Activated CD4-positive, alpha-beta T cell treated with anti-CD3 and anti-CD28 coated beads, Interleukin-2, Interleukin-4, amounts not matched to agents 100 ng/mL and 50 ng/mL, durations not matched to agents 16 hours and 8 hours (primary cell): ENCODE measurements around the gene IFITM2.

ENCODE experiments used
- DNase-seq: peaks from one replicate; pipeline ENCODE4 v3.0.0-alpha.2; 2020; ENCODE audit warnings: low spot score

IFITM2 gene

GRCh38 chr11:281486-282161 lies 26.0 kb upstream of the IFITM2 start:
- no peak for DNase-seq

GRCh38 chr11:282171-282570 lies 25.4 kb upstream of the IFITM2 start:
- DNase-seq, result no peak

GRCh38 chr11:282630-283360 lies 24.8 kb upstream of the IFITM2 start:
- no peak for DNase-seq

GRCh38 chr11:283405-284104 lies 24.1 kb upstream of the IFITM2 start:
- no peak for DNase-seq

- DNase-seq, result no peak
These were observed 23.3 kb upstream of the IFITM2 start for GRCh38 chr11:284105-285020.

- no peak for DNase-seq
These were observed 22.4 kb upstream of the IFITM2 start for GRCh38 chr11:285021-285893.

- no peak for DNase-seq
These were observed 21.8 kb upstream of the IFITM2 start for GRCh38 chr11:285894-286220.

- DNase-seq, result peak; percentile 17
These were observed 20.4 kb upstream of the IFITM2 start for GRCh38 chr11:286977-287820.

GRCh38 chr11:287821-288477 lies 19.7 kb upstream of the IFITM2 start:
- DNase-seq, result no peak

GRCh38 chr11:288478-289397 lies 18.9 kb upstream of the IFITM2 start, which contains the start of gene PGGHG:
TSS of gene PGGHG (plus strand) at chr11:289126. CDS start at chr11:289817, 691 bp downstream.
- no peak for DNase-seq

GRCh38 chr11:289398-289711 lies 18.3 kb upstream of the IFITM2 start:
- no peak for DNase-seq

- no peak for DNase-seq
These were observed 17.6 kb upstream of the IFITM2 start for GRCh38 chr11:289712-290620.

GRCh38 chr11:290621-291231 lies 16.9 kb upstream of the IFITM2 start:
- DNase-seq, result no peak

- DNase-seq, result no peak
These were observed 16.1 kb upstream of the IFITM2 start for GRCh38 chr11:291281-292210.

- DNase-seq, result no peak
These were observed 15.2 kb upstream of the IFITM2 start for GRCh38 chr11:292211-293121.
